ENCODE results near the gene LGR5. TPM values are rescaled to one million over a fixed set of nuclear protein-coding genes. Genes with fewer than 3 reads are reported as not detected.

Gene LGR5
- total and polyA plus RNA-seq, 9 of the 15 experiments (the other 6 are each of a cell fraction or from before 2014, with no cell fraction given) = not detected

DNA sequence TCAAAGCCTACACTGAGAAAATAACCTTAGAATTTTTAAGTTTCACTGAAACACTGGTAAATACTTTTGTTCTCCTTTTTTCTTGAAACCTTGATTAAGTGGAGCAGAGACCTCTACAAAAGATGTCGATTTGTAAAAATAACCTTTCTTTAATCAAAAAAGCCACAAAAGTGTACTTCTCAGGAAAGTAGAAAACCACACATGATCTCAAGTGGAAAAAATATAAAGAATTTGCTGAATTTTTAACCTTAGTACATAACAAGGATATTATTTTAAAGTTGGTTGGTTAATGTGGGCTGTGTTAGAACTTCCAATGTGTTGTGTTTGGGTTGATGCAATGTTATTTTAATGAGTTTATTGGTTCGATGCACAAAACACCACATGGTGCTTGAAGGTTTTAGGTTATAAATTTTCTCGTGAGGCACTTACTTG, 8.6 kb downstream of the LGR5 start:
- BruUV-seq (replicated peaks) = no TSS peak
- intact Hi-C loops (cut with micrococcal nuclease) = no loop called here
- H3K9me1 ChIP-seq (ENCODE audit: control insufficient read depth, insufficient read depth, low read length) = no peaks in the 10 kb centered on the region
- ChIA-PET POLR2A (no interaction called here), CTCF (ENCODE audit: low intra/inter-chr PET ratio) (no interaction called here)
- ATAC-seq (no peak), DNase-seq (ENCODE audit: extremely low read depth in 1 of 4, low spot score in 3 of 4) (no peak), FAIRE-seq (no peak)
- H3K4me1 ChIP-seq (replicated peaks in 1 of 2; ENCODE audit: control insufficient read depth in 2 of 2, insufficient read depth in 2 of 2, low read length in 2 of 2) = no peaks in the 10 kb centered on the region
- H3K79me2 ChIP-seq (ENCODE audit: control insufficient read depth, insufficient read depth, low read length) = no peaks in the 10 kb centered on the region
- no peaks in the 10 kb centered on the region for H3K36me3 ChIP-seq (ENCODE audit: control insufficient read depth, insufficient read depth, low read length)
- H3K27me3 ChIP-seq (ENCODE audit: control insufficient read depth in 2 of 2, insufficient read depth in 2 of 2, low read length in 2 of 2) = peaks cover 3 to 6% of the 10 kb centered on the region in 2 experiments; a peak in 3 of 5 replicates
- H4K20me1 ChIP-seq (replicated peaks; ENCODE audit: control insufficient read depth, insufficient read depth, low read length) = no peaks in the 10 kb centered on the region
- in situ Hi-C loops (cut with MboI) = no loop called here
- H3K4me3 ChIP-seq = no peak overlapping the region
- no peak overlapping the region for H3K9ac ChIP-seq (ENCODE audit: insufficient read depth in 1 of 2, low read depth in 2 of 2, low read length in 2 of 2)
- WGBS (ENCODE audit: insufficient coverage, low coverage, missing lambda C conversion rate) = 0% methylated on average over 3 of the region's 3 CpGs
- no peak overlapping the region for H3K4me2 ChIP-seq (ENCODE audit: insufficient read depth, low read length)
- H2AFZ ChIP-seq (ENCODE audit: low read depth, low read length) = no peak overlapping the region
- no peaks in the 10 kb centered on the region for H3K9me3 ChIP-seq (replicated peaks; ENCODE audit: control insufficient read depth, insufficient read depth, low read depth, low read length)
- no peak overlapping the region for H3K27ac ChIP-seq (ENCODE audit: extremely low read depth, low read depth, low read length)
- TF ChIP-seq ELK3 (CRISPR knock-in tag; IDR thresholded peaks at IDR 0.05) (no peak), STAT6 (CRISPR knock-in tag; IDR thresholded peaks at IDR 0.05) (no peak), ELF2 (CRISPR knock-in tag; IDR thresholded peaks at IDR 0.05) (no peak), PHB (CRISPR knock-in tag; IDR thresholded peaks at IDR 0.05) (no peak), THRB (CRISPR knock-in tag; conservative IDR thresholded peaks at IDR 0.05) (no peak), ZNF23 (CRISPR knock-in tag; IDR thresholded peaks at IDR 0.05) (no peak), CTCF (IDR thresholded peaks at IDR 0.05 in 2 of 3, conservative IDR thresholded peaks at IDR 0.05 in 1 of 3; ENCODE audit: insufficient read depth in 2 of 3, low read depth in 1 of 3, low read length in 3 of 3) (no peak), E4F1 (CRISPR knock-in tag; IDR thresholded peaks at IDR 0.05; ENCODE audit: borderline replicate concordance) (no peak)
- TF ChIP-seq, protein P1, sequence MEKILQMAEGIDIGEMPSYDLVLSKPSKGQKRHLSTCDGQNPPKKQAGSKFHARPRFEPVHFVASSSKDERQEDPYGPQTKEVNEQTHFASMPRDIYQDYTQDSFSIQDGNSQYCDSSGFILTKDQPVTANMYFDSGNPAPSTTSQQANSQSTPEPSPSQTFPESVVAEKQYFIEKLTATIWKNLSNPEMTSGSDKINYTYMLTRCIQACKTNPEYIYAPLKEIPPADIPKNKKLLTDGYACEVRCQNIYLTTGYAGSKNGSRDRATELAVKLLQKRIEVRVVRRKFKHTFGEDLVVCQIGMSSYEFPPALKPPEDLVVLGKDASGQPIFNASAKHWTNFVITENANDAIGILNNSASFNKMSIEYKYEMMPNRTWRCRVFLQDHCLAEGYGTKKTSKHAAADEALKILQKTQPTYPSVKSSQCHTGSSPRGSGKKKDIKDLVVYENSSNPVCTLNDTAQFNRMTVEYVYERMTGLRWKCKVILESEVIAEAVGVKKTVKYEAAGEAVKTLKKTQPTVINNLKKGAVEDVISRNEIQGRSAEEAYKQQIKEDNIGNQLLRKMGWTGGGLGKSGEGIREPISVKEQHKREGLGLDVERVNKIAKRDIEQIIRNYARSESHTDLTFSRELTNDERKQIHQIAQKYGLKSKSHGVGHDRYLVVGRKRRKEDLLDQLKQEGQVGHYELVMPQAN (IDR thresholded peaks at IDR 0.05; ENCODE audit: borderline replicate concordance) = no peak

Measured in K562 (cell line).